HG02642 (cell line): Measurements from ENCODE around the gene TIMM50.

Source experiments
- ATAC-seq: cut with Tn5 transposase; IDR thresholded peaks from one replicate; pipeline ENCODE4 v1.9.1; 2021; ENCODE audit warnings: mild to moderate bottlenecking; ENCODE audit not compliant: unreplicated experiment, poor library complexity

Gene TIMM50

DNA sequence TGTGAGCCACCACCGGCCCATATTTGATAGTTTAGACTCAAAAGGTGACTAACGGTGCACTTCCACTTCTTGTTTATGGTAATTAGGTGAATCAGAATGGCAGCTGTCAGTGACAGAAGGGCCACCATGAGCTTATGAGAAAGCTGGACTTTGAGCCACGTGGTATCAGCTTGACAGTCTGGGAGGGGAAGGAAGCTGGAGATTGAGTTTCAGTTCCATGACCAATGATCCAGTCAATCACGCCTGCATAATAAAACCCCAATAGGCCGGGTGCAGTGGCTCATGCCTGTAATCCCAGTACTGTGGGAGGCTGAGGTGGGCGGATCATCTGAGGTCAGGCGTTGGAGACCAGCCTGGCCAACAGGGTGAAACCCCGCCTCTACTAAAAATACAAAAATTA, 43.9 kb downstream of the TIMM50 start:
- ATAC-seq, result no peak

DNA sequence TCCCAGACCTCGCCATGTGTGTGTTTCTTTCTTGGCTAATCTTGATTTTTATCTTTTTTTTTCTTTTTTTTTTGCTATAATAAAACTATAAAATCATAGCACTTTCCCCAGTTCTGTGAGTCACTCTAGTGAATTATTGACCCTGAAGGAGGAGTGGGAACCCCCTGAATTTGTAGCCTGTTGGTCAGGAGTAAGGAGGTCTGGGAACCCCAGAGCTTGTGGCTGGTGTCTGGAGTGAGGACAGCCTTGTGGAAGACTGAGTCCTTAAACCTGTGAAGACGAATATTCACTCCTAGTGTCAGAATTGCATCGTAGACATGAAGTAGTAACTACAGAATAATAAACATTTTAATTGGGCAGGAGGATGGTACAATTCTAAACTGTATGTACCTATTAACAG, 44.6 kb downstream of the TIMM50 start:
- ATAC-seq, result no peak

DNA sequence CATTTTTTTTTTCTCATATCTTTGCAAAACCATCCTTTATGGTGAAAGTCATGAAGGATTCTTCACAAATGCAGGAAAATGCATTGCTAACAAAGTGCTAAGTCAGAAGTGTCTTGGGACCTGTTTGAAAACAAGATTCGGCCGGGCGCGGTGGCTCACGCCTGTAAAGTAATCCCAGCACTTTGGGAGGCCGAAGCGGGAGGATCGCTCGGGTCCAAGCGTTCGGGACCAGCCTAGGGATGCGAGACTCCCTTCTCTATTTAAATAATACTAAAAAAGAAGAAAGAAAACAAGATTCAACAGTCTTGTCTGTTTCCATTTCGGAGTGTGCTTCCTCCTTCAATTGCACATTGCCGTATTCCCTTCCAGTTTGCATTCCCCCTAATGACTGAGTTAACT, 51.2 kb downstream of the TIMM50 start:
- no peak for ATAC-seq

DNA sequence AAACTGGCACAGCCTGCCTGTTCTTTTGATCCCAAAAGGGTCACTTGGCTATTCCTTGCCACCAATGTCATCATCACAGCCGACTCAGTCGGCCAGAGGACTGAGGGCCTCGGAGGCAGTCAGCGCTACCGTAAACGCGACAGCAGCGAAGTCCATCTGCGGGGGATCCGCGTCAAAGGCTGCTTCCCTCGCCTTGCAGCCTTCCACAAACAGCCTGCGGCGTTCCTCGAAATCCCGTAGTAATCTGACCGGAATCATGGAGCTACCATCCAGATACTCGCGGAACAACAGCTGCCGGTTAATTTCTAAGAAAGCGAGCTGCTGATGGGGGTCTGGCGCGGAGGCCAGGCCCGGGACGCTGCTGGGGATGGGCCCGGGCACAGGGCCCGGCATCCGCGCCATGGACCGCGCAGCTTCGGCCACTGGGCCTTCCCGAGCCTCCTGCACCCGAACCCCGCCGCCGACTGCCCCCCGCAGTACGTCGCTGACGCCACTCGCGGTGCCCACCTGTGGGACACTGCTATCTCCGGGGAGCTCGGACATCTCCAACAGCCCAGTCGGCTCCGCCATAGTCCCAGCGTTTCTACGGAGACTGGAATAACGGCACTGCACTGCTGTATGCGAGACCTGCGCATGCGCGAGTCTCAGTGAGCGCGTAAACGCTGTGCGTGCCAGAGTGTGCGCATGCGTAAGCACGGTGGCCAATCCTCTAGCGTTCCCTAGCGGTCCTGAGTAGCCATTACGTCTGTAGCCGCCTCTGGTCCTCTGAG, 51.8 kb downstream of the TIMM50 start, which contains the start of gene EID2B:
Gene EID2B, minus strand, starts transcription at position 620 of the 770 bp plus-strand sequence. Its CDS starts 50 bp downstream, at position 570.
- ATAC-seq, result peak; percentile 95

DNA sequence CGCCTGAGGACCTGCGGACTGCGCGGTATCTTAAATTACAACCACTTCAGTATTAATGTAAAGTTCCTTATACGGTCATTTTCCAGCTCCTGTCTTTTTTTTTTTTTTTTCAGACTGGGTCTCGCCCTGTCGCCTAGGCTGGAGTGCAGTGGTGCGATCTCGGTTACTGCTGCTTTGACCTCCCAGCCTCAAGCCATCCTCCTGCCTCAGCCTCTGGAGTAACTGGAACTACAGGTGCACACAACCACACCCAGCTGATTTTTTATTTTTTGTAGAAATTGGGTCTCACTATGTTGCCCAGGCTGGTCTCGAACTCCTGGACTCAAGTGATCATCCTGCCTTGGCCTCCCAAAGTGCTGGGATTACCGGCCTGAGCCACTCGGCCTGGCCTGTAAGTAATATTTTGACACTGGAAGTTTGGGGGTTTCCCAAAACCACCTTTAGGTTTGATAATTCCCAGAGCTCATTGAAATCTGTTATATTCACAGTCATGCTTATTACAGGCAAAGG, 52.4 kb downstream of the TIMM50 start:
- no peak for ATAC-seq

DNA sequence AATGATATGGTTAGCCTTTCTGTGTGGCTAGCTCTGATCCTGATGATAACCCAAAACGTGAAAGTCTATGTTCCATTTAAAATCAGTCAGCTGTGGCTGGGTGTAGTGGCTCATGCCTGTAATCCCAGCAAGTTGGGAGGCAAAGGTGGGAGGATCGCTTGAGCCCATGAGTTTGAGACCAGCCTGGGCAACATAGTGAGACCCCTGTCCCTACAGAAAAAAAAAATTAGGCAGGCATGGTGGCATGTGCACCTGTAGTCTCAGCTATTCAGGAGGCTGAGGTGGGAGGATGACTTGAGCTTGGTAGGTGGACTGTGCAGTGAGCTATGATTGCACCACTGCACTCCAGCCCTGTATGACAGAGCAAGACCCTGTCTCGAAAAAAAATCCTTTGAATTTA, 53.2 kb downstream of the TIMM50 start:
- no peak for ATAC-seq

DNA sequence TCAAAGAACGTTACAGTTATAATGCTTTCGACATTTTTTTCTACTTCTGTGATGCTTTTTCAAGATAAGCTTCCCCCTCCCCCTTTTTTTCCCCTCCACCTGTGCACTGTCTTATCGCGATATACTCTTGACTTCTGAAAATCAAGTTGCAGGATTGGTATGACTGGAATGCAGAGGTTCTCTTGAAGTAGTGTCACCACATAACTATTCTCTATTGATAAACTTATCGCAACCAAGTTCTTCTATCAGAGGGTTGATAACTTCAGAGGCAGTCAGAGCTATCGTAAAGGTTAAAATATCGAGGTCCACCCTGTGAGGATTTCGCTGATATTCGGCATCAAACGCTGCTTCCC, 58.5 kb downstream of the TIMM50 start:
- peak; percentile 1 for ATAC-seq

DNA sequence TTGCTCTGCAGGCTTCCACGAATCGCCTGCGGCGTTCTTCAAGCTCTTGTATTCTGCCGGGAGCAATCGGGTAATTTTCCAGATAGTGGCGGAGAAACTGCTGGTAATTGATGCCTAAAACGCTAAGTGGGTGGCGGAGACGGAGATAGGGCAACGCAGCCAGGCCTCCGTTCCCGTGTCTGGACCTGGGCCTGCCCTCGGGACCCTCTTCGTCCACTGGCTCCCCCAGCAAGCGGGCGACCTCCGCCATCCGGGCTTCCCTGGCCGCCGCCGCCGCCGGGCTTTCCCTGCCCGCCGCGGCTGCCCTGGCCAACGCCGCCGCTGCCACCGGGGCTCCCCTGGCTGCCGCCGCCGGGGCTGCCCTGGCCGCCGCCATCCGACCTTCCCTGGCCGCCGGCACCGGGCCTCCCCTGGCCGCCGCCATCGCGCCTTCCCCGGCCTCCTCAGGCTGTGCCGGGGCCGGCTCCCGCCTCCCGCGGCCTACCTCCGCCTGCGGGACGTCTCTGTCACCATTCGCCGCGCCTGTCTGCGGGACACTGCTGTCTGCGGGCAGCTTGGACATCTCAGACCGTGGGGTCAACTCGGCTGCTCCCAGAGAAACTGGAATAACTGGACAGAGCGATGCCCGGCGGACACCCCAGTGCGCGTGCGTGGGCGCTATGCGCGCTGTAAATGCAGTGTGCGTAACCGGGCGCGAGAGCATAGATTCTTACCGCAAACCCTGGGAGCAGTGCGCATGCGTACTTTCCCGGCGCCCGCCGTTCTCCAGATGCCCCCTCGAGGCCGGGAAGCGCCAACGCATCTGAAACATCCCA, 59.1 kb downstream of the TIMM50 start, which contains the start of gene EID2:
Gene EID2, minus strand, starts transcription at position 644 of the 815 bp plus-strand sequence. Its CDS starts 82 bp downstream, at position 562.
- ATAC-seq, result peak; percentile 90

DNA sequence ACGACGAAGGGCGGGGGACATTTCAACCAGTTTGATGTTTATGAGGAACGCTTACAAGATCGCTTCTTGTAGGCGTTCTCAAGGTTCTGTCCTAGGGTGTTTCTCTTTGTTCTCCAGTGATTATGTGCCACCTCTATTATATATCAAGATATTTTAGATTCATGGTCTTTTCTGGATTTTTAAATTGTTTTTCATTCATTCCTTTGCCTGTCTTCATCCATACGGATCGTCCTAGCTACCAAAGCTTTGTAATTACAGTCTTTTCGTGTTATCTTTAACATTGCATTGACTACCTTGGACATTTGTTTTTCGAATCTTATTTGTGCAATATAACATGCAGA, 59.7 kb downstream of the TIMM50 start:
- ATAC-seq, result no peak
